Nucleus accumbens (tissue), 56 donors: ENCODE measurements around the gene PITPNC1.
A peak's percentile ranks its signal among the peaks of the same experiment; 100 is the strongest.
"Not testable (repeated sequence)": the region's sequence is repeated elsewhere in the genome, so short reads cannot be mapped to it uniquely, and the experiment has no call there.

Experiments used
- DNase-seq, 56 donors: peaks; one replicate each; lab custom pipeline; 2025; lab: John Stamatoyannopoulos, UW

PITPNC1 gene

DNA sequence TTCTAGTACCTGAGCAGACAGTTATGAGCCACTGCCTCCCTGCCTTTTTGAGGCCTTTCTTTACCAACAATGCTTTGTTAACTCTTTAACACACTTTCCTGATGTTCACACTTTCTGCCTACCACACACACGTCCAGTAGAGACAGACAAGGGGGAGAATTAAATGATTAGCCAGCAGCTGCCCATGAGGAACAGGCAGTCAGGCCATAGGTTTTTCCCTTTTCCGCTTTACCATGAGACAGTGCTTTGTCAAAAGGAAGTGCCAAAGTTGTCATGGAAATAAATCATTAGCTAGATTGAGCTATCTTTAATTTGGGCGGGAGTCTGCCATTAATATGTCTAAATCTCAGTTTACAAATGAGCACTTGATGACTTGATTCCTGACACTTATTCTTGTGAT lies 102.1 kb downstream of the PITPNC1 start:
- DNase-seq, result no peak

GRCh38 chr17:67480959-67481358 lies 103.9 kb downstream of the PITPNC1 start:
- not testable (repeated sequence) for DNase-seq

GRCh38 chr17:67481808-67482207 lies 104.7 kb downstream of the PITPNC1 start:
- no peak for DNase-seq

DNA sequence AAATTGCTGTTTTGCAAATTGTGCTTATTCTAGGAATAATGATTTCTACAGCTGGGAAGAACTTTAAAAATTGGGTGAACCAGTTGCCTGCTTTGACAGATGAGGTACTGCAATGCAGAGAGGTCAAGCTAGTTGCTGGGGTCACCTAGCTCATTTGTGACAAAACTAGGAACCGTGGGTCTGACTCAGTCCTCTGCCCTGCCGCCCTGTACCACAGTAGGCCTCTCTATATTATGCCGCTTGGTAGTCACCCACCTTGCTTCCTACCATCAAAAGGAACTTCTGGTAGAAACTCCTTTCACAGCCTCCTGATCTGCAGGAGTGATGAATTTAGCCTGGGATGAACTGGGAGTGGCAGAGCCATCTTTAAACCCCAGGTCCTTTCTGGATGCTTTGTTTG lies 105.7 kb downstream of the PITPNC1 start:
- DNase-seq, result no peak

DNA sequence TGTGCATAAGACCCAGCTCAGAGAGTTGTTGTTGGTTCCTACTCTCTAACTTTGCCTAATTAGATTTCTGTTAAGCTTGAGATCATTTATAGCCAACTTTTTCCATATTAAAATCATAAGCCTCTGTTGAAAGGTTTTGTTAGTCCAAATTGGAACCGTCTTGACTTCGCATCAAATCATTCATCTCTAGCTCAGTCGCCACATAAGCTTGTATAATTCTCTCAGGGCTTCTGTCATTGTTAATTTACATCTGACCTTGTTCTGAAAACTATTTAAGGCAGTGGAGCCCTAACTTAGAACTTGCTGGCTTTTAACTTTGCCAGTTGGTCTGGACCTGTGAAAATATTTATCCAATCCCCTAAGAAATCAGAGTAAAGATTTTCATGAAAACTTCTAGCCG lies 107.2 kb downstream of the PITPNC1 start:
- no peak for DNase-seq

- no peak for DNase-seq
Observed at GRCh38 chr17:67485666-67486065, 108.6 kb downstream of the PITPNC1 start.

DNA sequence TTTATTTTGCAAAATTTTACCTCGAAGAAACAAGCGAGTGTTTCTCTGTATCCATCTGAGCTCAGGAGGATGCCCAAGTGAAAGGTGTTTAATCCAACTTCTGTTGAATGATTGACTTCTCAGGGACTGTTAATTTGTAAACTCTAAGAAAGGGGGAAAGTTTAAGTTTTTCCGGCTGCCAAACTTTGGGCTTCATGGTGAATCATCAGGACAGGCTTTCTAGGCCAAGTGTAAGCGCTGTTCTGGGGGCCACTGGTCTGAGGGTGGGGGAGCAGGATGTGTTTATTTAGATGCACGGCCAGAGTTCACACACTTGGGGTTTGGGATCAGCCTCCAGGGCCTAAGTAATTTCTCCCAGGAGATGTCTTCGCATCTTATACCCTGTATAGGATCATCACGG lies 110.4 kb downstream of the PITPNC1 start:
- no peak for DNase-seq

DNA sequence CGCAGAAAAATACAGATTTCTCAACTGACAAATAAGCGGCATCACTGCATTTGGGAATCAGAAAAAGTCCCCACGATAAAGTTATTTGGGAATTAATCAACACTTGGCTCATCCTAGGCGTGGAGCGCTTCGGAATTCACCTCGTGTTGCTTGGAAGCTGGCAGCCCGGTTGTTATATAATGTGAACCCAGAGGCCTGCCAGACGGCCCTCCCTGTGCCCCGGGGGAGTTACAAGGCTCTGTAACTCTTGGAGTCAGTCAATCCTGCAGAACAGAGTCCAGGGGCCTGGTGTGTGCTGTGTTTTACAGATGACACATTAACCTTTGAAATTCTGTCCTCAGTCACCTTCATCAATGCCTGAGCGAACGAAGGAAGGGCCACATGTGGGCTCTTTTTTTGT lies 111.1 kb downstream of the PITPNC1 start:
- DNase-seq, result peak in 33 of 56 donors; percentile 11 to 76 (median 38)

- DNase-seq, result no peak
Observed at GRCh38 chr17:67488768-67489167, 111.7 kb downstream of the PITPNC1 start.

DNA sequence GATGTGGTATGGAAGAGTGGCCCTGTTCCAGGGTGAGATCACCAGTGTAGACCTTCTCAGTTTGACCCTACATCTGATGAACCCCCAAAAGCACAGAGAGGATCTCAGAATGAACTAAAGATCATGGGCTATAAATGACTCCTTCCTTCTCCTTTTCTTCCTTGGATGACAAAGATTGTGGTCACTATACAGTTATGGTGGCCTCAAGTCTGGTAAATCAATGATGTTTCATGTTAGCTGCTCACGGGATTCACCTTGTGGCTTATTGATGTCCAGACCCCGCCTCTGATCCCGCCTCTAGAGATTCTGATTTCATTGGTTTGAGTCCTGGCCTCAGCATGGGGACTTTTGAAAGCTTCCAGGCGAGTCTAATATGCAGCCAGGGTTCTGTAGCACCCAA lies 112.2 kb downstream of the PITPNC1 start:
- DNase-seq, result no peak

GRCh38 chr17:67490471-67490870 lies 113.4 kb downstream of the PITPNC1 start:
- no peak for DNase-seq

DNA sequence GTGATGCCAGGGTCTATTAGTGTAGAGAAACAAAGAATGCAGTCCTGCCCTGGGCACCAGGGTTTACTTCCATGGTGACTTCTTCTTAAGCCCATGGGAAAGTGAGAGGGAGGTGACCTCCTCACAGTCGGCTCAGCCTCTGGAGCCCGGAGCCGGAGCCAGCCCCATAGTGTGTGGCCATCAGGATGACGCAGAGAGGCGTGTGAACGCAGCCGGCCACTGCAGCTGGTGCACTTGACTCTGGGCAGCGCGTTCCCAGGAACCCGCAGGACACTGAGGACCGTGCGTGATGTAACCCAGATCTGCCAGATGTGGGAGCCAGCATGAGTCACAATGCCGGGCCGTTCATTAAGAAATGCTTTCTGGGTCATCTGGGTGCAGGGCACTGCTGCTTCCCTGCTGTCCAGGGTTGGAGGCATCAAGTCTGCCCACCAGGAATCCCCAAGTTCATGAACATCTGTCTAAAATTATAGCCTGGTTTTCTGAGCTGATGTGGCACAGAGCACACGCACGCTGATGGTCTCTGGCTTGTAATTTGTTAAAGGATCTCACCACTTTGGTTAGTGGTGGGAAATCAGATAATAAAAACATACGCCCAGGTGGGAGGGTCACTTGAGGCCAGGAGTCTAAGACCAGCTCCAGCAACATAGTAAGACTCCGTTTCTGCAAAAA lies 114.1 kb downstream of the PITPNC1 start:
- peak in 53 of 56 donors; percentile 14 to 92 (median 68) for DNase-seq

GRCh38 chr17:67491681-67492024 lies 114.6 kb downstream of the PITPNC1 start:
- no peak for DNase-seq

- no peak for DNase-seq
Observed at GRCh38 chr17:67492251-67492740, 115.2 kb downstream of the PITPNC1 start.

GRCh38 chr17:67492824-67493517 lies 115.9 kb downstream of the PITPNC1 start:
- peak in 8 of 56 donors; percentile 13 to 34 (median 26) for DNase-seq

DNA sequence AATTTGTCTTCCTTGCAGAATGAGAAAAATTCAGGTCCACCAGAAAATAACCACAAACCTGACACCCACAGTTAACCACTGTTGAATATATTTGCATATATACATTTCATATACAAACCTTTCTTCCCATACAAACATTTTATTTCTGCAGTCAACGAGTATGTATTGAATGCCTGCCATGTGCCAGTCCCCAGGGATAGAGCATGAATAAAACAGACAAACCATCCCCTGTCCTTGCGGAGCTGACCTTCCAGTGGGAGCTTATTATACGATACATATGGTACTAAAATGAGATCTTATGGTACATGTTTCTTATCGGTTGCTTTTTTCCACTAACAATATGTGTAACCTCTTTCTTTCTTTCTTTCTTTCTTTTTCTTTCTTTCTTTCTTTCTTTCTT lies 116.7 kb downstream of the PITPNC1 start:
- DNase-seq, result no peak

GRCh38 chr17:67495534-67495933 lies 118.5 kb downstream of the PITPNC1 start:
- DNase-seq, result not testable (repeated sequence)

GRCh38 chr17:67496286-67496685 lies 119.2 kb downstream of the PITPNC1 start:
- DNase-seq, result no peak

- no peak for DNase-seq
Observed at GRCh38 chr17:67499685-67500084, 122.6 kb downstream of the PITPNC1 start.

GRCh38 chr17:67500261-67500660 lies 123.2 kb downstream of the PITPNC1 start:
- no peak for DNase-seq

DNA sequence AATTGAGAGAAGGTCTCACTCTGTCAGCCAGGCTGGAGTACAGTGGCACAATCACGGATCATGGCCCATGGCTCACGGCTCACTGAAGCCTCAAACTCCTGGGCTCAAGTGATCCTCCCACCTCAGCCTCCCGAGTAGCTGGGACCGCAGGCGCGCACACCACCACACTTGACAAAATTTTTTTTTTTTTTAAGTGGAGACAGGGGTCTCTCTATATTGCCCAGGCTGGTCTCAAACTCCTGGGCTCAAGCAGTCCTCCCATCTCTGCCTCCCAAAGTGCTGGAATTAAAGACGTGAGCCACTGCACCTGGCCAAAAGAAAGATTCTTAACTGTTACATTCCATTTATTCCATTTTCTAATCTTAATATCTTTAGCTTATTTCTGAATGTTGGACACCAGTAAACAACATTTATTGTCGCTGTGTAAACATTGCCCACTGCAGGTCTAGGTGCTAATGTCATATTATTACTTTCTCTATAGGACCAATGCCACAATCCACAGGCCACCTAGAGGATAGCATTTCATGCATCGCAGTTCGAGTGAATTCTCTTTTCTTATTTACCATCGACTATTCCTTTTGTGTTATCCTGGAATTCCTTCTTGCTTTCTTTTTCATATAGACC lies 123.7 kb downstream of the PITPNC1 start:
- no peak for DNase-seq

GRCh38 chr17:67502151-67502550 lies 125.1 kb downstream of the PITPNC1 start:
- DNase-seq, result no peak
